Measurements from ENCODE around the gene ACTR2. TPM values are rescaled to one million over a fixed set of nuclear protein-coding genes. Genes with fewer than 3 reads are reported as not detected.

The ACTR2 gene
- total RNA-seq, 1 experiment from 2014 or later = 347 TPM

DNA sequence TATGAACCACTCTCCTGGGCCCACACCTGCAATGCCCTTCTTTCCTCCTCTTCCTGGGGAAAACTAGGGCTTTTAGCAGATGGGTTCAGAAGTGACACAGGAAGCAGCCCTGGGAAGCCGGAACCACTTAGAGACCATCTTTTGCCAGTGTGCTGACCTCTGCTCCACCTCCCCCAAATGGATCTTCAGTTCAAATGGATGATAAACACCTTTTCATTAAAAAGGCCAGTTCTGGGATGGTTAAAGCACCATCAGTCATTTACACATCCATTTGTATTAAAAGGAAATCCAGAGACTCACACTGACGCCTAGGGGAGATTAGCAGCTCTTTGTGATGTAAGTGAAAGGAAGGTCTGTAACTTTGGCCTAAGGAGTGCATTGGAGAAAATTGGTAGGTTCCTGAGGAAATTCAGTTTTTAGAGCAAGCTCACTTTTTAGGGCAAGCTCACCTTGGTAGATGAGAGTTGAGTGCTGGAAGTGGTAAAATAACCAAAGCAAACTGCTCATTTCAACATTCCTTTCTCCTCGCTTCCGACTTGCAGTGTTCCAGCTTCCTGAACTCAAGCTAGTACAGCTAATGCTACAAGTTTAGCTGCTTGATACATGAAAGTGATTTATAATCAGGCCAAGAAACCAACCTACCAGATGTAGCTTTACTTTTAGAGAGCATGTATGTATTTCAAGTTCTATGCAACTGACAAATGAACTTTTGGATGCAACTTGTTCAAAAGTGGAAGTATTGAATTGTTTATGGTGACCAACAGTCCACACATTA, 47.7 kb downstream of the ACTR2 start:
- TF ChIP-seq REST (IDR thresholded peaks at IDR 0.05; ENCODE audit: insufficient read depth in 1 of 2, low read depth in 2 of 2, low read length in 1 of 2) (no peak), TCF7L2 (IDR thresholded peaks at IDR 0.05; ENCODE audit: low read depth, low read length) (no peak), SIN3A (IDR thresholded peaks at IDR 0.05; ENCODE audit: borderline replicate concordance, insufficient read depth, low read depth, low read length) (no peak)
- ATAC-seq (no peak), DNase-seq (ENCODE audit: low read depth, low spot score) (no peak)
- Histone ChIP-seq H3K4me3 (ENCODE audit: low read depth in 2 of 2, low read length in 2 of 2) (no peak overlapping the region), H3K9me3 (ENCODE audit: control insufficient read depth, insufficient read depth, low read depth, low read length) (no peaks in the 10 kb centered on the region), H3K27ac (ENCODE audit: low read length) (no peak overlapping the region), H3K27me3 (ENCODE audit: control insufficient read depth, insufficient read depth, low read length) (no peaks in the 10 kb centered on the region), H3K4me1 (ENCODE audit: control insufficient read depth, insufficient read depth, low read length) (peaks cover 8% of the 10 kb centered on the region; the same call in 1 of the 2 replicates), H3K36me3 (ENCODE audit: control insufficient read depth, insufficient read depth, low read length) (peaks cover 15% of the 10 kb centered on the region)
- intact Hi-C loops (cut with micrococcal nuclease; ENCODE audit: unreplicated experiment) (no loop called here), in situ Hi-C loops (cut with HindIII; ENCODE audit: low pct_unique_long_range_greater_than_20kb, low sequenced_read_pairs) (no loop called here)
- BruUV-seq (replicated peaks) = no TSS peak
- CTCF ChIA-PET = no interaction called here
- POLR2A ChIA-PET = interaction anchor here (0.6 kb wide), 3 partner anchors 9 to 272 kb away, joined by 4 to 8 read pairs (median 6); no protein-coding TSS in a partner anchor

DNA sequence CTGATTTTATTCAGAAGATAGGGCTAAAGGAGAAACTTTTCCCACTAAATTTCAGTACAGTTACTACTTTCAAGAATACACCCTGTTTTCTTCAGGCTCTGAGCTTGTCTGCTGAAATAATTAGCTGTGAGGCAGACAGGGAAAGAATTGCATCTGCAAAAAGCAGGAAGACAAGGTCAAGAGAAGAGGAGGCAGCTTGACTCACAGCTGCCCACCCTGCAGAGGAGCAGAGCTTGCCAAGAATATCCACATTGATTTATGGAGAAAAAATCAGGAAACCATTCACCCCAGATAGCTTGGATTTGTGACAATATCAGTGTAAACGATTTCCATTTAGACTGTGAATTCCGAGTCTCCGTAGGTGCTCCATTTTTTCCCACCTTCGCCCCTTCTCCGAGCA, 49.0 kb downstream of the ACTR2 start:
- BruUV-seq (replicated peaks) = no TSS peak
- ATAC-seq (no peak), DNase-seq (ENCODE audit: low read depth, low spot score) (no peak)
- H3K4me3 ChIP-seq (ENCODE audit: low read depth in 2 of 2, low read length in 2 of 2) = no peak overlapping the region
- ChIA-PET POLR2A (no interaction called here), CTCF (no interaction called here)
- H3K4me1 ChIP-seq (ENCODE audit: control insufficient read depth, insufficient read depth, low read length) = peaks cover 8% of the 10 kb centered on the region; the same call in 1 of the 2 replicates
- H3K9me3 ChIP-seq (ENCODE audit: control insufficient read depth, insufficient read depth, low read depth, low read length) = no peaks in the 10 kb centered on the region
- TF ChIP-seq REST (IDR thresholded peaks at IDR 0.05; ENCODE audit: insufficient read depth in 1 of 2, low read depth in 2 of 2, low read length in 1 of 2) (no peak), POLR2AphosphoS5 (IDR thresholded peaks at IDR 0.05; ENCODE audit: low read depth, low read length) (no peak), SIN3A (IDR thresholded peaks at IDR 0.05; ENCODE audit: borderline replicate concordance, insufficient read depth, low read depth, low read length) (no peak), TCF7L2 (IDR thresholded peaks at IDR 0.05; ENCODE audit: low read depth, low read length) (no peak)
- TF ChIP-seq, protein P1, sequence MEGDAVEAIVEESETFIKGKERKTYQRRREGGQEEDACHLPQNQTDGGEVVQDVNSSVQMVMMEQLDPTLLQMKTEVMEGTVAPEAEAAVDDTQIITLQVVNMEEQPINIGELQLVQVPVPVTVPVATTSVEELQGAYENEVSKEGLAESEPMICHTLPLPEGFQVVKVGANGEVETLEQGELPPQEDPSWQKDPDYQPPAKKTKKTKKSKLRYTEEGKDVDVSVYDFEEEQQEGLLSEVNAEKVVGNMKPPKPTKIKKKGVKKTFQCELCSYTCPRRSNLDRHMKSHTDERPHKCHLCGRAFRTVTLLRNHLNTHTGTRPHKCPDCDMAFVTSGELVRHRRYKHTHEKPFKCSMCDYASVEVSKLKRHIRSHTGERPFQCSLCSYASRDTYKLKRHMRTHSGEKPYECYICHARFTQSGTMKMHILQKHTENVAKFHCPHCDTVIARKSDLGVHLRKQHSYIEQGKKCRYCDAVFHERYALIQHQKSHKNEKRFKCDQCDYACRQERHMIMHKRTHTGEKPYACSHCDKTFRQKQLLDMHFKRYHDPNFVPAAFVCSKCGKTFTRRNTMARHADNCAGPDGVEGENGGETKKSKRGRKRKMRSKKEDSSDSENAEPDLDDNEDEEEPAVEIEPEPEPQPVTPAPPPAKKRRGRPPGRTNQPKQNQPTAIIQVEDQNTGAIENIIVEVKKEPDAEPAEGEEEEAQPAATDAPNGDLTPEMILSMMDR (IDR thresholded peaks at IDR 0.05) = no peak
- H3K36me3 ChIP-seq (ENCODE audit: control insufficient read depth, insufficient read depth, low read length) = peaks cover 8% of the 10 kb centered on the region
- H3K27ac ChIP-seq (ENCODE audit: low read length) = no peak overlapping the region
- intact Hi-C loops (cut with micrococcal nuclease; ENCODE audit: unreplicated experiment) = no loop called here
- in situ Hi-C loops (cut with HindIII; ENCODE audit: low pct_unique_long_range_greater_than_20kb, low sequenced_read_pairs) = no loop called here
- H3K27me3 ChIP-seq (ENCODE audit: control insufficient read depth, insufficient read depth, low read length) = no peaks in the 10 kb centered on the region
